Stimulated activated CD8-positive, alpha-beta memory T cell treated with anti-CD3 and anti-CD28 coated beads, Interleukin-7, amount 100 ng/mL, for 24 hours (primary cell): ENCODE measurements around the gene HMGXB3.

ENCODE experiments used
- DNase-seq: peaks from one replicate; pipeline ENCODE4 v3.0.0-alpha.2; 2020; ENCODE audit warnings: low read depth

The HMGXB3 gene

DNA sequence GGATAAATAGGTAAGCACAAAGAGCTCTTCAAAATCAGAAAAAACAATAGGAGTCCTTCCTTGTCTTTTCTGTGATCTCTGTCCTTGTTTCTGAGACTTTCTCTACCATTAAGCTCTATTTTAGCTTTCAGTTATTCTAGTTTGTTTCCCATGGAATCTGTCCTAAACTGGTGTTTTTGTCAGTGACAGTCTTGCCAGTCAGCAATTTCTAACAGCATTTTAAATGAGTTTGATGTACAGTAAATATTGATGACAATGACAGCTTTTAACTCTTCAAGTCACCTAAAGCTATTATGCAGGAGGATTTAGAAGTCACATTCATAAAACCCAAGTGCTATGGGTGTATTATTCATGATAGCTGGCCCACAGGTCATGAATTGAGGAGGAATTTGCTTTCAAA lies 18.0 kb upstream of the HMGXB3 start:
- no peak for DNase-seq

DNA sequence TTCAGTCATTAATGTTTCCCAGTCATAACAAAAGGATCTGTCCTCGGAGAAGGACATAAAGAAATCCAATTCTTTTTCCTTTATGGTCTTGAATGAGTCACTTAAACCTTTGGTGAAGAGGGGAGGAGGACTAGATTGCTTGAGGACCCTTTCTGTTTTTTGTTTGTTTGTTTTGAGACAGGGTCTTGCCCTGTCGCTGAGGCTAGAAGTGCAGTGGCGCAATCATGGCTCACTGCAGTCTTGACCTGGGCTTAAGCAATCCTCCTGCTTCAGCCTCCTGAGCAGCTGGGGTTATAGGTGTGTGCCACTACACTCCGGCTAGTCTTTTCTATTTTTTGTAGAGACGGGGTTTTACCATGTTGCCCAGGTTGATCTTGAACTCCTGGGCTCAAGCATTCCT lies 12.4 kb upstream of the HMGXB3 start:
- DNase-seq: no peak

DNA sequence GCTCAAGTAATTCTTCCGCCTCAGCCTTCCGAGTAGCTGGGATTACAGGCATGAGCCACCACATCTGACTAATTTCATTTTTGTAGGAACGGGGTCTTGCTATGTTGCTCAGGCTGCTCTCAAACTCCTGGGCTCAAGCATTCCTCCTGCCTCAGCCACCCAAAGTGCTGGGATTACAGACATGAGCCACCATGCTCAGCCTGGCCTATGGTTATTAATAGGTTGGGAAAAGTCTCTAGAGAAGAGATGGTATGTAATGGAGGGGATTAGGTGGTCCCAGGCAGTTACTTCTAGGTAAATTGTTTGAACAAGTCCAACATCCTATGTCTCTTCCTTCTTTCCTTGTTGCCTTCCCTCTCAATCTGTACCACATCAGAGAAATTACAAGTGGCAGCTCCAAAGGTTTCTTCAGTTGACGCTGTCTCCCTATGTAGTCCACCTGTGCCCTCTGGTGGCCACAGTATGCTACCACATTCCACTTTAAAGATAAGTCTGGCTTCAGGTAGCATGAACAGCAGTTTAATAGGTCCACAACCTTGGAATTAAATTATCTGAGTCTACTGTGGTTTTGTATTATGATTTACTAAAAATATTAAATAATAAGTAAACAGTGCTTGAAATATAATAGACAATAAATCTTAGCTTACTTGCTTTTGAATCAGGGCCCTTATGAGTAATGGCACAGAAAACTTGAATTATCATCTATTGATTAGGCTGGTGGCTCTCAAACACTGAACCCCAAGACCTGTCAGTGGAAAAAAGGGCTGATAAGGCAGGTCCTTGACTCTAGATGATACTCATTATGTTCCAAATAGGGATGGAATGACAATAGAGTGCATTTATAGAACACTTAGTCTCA lies 9.8 kb upstream of the HMGXB3 start:
- peak; percentile 37 for DNase-seq

DNA sequence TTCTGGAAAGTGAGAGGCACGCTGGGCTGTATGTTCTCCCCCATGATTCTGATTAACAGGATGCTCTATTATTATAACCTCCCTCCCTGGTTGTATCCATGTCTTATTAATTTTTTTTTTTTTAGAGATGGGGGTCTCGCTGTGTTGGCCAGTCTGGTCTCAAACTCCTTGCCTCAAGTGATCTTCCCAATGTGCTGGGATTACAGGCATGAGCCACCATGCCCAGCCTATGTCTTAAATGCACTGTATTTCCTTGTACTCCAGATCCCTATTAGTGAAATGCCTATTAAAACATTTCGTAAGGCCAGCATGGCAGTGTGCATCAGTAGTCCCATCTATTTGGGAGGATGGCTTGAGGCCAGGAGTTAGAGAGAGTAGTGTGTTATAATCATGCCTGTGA lies 7.1 kb upstream of the HMGXB3 start:
- no peak for DNase-seq

DNA sequence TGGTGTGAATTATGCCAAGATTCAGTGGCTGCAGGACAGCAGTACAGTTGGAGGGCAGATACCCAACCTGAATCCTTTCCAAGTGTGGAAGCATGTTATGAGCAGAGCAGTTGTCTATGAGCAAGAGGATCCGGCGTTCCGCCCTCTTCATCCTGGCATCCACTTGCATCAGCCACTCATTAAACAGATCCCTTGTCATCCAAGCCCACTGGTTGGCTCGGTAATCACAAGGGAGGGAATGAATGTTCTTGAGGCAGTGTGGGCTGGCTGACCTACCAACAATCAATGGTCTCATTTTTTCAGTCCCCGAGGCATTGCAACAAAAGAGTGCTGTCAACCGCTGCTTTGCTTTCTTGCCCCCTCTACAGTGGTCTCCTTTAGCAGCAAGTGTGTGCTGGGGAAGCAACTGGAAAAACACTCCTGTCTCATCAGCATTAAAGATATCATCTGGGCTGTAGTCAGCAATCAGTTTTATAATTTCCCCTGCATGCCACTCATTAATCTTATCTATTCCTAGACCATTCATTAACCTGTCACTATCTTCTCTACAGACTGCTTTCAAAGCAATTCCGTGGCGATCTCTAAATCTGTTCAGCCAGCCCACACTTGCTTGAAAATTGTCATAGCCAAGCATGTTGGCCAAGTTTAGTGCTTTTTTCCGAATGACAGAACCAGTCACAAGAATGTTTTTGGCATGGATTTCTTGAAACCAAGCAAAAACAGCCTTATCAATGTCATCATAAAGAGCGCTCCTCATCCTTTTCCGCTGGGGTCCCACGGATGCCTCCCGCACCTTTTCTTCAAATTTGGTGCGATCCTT lies 4.9 kb upstream of the HMGXB3 start:
- DNase-seq: no peak

DNA sequence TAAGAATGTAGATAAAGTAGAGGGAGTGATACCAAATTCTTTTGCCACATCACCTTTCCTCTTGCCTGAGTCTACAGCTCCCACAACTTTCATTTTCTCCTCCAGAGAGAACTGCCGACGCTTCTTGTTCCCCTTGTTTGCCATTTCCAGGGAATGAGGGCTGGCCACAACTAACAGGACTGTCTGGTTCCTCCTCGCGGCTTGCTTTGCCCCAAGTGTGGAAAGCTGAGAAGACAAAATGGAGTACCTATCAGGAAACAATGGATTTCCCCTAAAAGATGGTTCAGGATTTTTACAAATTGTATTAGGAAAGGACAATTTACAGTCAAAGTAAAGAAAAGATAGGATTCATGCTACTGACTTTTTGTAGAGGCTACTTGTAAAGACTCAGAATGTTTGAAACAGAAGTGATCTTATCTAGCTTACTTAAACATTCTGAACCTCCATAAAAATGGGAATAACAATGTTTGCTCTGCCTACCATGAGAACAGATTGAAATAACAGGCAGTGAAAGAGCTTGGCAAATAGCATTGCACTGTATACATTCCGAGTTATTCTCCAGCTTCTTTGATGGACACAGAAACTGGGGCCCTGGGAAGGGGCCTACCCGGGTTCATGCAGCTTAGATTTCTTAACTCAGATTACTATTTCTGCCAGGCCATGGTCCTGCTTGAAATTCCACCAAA lies 4.2 kb upstream of the HMGXB3 start:
- no peak for DNase-seq

DNA sequence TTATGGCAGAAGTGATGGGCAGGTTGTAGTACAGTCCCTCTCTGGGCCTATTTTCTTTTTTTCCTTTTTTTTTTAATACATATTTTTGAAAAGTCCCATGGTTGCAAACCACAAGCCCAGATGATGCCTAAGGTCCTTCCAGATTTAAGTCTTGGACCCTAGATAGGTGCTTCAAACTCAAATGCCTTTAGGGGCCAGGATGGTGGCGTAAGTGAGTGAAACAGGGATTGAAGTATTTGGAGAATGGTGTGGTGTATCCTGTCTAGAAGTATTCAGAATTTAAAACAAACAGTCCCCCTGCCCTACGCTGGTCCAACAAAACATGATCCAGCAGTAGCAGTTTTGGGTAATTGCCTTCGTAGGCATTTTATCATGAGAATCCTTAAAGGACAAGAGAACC lies 2.3 kb upstream of the HMGXB3 start:
- DNase-seq: no peak

DNA sequence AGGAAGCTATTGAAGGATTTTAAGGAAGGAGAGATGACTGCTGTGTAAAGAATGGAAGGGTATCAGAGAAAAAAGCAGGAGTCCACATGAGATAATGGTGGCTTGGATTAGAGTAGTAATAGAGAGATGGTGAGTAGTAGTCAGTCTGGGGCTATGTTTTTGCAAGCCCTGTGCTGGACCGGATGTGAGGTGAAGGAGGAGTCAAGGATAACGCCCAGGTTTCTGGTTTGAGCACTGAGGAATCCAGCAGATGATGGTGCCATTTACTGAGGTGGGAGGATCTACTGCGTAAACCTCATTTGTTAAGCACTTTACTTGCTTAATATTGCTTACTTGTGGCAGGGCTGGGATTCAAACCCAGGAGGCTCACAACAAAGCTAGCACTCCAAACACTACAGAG lies 1.2 kb upstream of the HMGXB3 start:
- no peak for DNase-seq

DNA sequence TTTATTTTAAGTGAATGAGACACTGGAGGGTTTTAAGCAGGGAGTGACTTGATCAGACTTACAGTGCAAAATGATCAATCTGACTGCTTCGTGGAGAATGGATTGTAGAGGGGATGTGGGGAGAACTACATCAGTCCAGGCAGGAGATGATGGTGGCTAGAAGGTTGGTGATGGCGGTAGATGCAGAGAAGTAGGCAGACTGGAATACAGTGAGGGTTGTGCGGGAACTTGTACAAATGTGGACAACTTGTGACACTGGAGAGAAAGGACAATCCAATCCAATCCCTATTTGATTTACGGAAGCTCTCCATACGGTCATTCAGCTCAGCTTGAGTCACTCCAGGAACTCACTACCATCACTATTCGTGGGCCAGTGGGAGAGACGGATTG lies 678 bp upstream of the HMGXB3 start:
- DNase-seq: no peak

DNA sequence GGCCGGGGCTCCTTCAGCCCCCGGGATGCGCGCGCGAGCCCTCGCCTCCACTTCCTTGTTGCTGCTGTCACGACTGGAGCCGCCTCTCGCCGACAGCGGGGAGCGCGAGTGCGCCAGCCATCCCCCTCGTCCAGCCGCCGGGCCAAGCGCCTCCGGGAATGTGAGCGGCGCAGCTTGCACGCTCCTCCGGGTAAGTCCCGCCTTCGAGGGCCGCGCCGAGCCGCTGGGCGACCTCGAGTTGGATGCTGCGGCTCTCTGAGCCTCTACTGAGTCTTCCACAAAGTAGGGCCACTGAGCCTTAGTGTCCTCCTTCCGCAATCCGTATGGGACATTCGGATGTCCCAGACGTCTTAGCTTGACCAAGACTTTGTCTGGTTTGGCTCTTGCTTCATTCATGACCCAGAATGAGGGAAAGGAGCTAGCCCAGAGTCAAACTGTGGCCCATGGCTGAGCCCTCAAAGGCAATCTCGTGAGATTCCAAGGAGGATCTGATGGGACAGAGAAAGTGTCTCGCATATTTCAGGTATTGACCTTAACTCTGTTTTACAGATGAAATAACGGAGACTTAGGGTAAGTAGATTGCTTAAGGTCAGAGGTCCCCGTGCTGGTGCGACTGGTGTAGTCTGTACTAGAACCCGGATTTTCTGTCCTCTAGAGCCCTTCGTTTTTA lies 586 bp downstream of the HMGXB3 start:
- DNase-seq: peak; percentile 6

DNA sequence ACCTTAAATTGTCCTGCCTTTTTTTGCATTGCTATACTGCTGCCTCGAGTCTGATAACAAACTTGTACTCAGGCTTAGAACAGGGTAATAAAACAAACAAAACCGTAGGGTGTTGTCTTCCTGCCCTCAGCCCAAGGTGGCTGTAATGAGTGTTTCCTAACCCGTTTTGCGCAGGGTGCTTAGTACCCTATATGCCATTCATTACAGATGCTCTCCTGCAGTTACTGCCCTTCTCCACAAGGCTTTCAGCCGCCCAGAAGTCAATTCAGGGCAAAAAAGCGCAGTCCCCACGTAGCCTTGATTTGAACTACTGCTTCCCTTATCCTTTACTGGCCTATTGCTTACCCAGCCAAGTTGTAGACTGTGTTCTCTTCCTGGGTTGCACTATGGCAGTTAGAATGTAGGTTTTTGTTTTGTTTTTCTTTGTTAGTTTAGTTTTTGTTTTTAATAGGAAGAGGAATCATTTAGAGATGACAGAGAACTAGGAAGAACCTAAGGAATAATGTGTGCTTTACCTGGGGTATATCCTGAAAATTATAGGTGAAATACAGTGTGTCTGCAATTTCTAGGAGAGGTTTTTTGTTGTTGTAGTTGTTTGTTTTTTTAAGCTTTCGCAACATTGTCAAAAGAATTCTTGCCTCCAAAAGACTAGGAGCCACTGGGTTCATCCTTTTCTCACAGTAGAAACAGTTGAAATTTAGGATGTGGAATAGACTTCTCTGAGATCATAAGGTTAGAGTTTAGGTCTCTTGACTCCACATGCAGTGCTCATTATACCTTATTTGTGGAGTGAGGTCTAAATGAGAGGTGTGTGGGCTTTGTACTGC lies 1.3 kb downstream of the HMGXB3 start:
- peak; percentile 12 for DNase-seq

DNA sequence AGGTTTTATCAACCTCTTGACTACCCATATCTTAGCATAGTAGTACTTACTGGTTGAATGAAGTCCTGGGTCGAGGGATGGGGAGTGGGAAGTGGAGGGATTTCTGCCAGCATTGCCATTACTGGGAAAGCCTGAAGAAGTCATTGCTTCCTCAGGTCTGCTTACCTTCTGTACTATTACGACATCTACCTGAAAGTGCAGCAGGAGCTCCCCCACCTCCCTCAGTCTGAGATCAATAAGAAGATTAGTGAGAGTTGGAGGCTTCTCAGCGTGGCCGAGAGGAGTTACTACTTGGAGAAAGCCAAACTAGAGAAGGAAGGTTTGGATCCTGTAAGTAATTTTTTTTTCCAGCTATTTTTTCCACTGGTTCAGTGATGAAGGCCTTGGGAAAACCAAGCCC lies 5.8 kb downstream of the HMGXB3 start:
- no peak for DNase-seq

DNA sequence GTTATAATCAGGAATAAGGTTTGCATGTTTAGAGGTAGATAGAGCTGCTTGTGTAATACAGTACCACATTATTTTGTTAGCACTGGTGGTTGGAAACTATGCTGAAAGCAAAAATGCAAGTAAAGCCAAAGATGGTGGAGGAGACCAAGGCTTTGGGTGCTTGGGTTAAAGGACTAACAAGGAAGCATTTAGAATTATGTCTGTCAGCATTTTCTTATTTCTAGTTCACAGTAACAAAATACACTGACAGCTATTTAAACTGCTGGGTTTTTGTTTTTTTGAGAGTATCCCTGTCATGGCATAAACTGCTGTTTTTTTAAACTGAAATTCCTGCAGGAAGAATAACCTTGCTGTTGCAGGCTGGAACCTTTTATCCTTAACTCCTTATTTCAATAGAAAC lies 6.5 kb downstream of the HMGXB3 start:
- no peak for DNase-seq

DNA sequence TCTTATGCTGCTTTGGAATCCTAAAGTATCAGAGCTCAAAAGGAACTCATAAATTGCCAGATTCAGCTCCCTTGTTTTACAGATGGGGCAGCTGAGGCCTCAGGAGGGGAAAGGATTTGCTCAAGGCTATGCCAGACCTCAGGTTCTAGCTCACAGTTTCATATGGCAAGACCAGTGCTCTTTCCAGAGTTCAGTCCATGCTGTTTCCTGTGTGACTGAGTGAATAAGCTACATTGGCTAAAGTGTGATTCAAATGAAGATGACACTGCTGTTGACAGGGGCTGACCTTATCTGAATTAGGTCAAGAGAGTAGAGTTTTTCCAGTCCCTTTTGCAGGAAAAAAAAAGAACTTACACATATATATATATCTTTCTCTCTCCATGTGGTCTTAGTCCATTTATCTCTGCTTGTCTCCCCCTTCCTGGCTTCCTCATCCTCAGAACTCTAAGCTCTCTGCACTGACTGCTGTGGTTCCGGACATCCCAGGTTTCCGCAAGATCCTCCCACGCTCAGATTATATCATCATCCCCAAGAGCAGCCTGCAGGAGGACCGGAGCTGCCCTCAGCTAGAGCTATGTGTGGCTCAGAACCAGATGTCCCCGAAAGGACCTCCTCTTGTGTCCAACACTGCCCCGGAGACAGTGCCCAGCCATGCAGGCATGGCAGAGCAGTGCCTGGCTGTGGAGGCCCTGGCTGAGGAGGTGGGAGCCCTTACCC lies 9.3 kb downstream of the HMGXB3 start:
- no peak for DNase-seq

DNA sequence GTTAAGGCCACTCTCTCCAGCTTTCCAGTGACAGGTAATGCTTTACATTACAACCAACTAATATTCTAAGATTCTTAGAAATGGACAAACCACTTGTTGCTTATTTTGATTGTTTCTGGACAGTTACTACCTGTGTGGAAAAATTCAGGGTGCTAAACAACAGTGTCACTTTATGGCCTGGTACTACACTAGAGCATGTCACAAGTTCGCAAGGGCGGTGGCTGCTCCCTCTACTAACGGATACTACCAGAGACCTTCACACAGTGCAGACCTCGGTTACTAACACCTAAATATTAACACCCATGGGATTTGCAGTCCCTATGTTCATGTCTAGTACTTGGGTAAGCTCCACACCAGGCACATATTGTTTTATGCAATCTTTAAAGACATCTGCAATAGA lies 13.4 kb downstream of the HMGXB3 start:
- DNase-seq: no peak

DNA sequence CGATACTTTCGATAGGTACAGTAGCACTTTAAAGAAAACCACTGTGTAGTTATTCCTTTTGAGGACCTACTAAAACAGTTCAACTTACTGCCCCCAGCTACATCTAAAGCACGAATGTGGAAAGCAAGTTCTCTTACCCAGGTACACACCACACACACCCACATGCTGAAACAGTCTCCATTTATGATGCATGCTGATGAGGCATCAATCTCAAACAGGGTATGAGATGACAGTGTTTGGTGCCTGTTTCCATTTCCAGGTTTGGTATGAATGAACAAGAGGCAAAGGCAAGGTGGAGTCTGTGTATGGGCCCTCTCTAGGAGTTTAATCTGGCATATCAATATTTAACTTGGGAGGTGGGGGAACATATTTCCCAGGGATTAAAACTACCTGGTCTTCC lies 13.9 kb downstream of the HMGXB3 start:
- no peak for DNase-seq

DNA sequence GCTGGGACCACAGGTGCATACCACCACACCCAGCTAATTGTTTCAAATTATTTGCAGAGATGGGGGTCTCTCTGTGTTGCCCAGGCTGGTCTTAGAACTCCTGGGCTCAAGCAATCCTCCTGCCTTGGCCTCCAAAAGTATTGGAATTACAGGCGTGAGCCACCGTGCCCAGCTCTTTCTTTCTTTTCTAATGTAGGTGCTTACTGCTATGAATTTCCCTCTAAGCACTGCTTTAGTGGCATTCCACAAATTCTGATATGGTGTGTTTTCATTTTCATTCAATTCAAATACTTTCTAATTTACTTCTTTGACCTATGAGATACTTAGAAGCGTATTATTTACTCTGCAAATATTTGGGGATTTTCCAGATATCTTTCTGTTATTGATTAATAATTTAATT lies 14.9 kb downstream of the HMGXB3 start:
- no peak for DNase-seq

DNA sequence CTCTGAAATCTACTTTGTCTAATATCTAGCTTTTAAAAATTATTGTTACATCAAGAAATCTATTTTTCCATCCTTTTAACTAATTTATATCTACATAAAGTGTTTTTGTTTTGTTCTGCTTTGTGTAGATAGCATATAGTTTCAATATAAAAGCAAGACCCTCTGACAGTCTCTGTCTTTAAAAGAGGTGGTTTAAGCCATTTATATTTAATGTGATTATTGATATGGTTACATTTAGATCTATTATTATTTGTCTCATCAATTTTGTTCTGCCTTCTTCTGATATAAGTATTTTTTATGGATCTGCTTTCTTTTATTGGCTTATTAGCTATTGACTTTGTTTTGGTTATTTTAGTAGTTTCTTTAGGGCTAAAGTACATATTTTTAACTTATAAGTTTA lies 16.0 kb downstream of the HMGXB3 start:
- DNase-seq: no peak

DNA sequence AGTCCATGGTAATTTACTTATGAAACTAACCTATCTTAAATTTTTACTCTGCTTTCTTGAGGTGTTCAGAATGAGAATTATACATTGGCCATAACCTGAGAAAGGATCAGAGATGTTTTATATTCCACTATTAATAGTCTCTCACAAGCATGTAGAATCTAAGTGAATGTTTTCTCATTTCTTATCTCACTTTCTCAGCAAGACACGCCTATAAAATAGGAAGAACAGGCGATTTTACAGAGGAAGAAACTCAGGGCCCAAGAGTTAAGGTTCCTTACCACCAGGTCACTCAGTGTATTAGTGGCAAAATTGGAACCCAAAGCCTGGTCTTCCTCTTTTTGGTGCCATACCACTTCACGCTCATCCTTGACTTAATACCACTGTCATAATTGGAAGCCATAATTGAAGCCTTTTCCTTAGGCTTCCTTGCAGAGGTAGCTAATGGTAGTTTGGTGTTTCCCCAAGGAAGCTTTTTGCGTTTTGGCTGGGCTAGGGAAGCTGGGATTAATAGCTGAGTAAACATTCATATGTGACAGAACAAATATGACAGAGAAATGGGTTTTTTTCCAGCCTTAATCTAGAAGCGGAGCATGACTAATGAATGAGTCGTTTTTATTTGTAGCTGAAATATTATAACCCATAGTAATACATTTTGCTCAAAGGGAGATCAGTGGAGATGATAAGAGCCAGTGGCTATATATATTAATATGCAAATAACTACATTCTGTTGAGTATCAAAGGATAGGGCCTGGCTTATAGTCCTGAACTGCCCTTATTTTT lies 16.9 kb downstream of the HMGXB3 start:
- no peak for DNase-seq

DNA sequence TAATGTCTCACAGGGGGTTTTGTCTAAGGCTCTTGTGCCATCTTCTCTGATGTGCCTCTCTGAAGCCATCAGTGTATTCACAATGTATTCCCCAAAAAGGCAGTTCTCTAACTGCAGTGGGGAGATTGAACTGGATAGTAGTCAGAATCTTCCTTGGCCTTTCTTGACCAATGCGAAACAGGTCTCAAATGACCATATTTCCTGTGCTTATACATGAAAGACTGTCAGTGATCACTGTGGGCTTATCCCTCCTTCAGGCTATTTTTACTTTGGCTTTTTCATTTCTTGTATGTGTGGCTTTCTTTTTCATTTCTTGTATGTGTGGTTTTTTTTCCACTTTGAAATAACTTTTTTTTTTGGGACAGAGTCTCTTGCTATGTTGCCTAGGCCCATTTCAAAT lies 19.7 kb downstream of the HMGXB3 start:
- no peak for DNase-seq
